ENCODE data around the gene SORCS3. TPM values are rescaled to one million over a fixed set of nuclear protein-coding genes. Genes with fewer than 3 reads are reported as not detected.

Gene SORCS3
- total RNA-seq, 1 donor: 0.27 TPM

DNA sequence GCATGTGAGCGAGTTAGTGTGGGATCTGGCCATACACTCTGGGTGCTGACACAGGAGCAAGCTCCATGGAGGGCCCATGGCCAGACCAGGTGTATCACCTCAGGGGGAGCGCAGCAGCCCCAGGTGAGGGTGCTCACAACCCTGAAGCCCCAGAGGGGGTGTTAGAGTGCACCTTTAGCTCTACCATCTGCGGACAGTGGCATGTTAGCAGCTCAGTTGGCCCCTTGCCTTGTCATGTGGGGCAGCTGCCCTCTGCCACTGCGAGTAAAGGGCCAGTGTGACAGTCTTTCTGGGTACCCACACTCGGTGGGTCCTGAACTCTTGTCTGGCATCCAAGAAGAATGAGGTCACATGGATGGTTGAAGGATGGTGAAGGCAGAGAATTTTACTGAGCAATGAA lies 600.2 kb downstream of the SORCS3 start:
- DNase-seq (ENCODE audit: low read depth): no peak
- TF ChIP-seq, protein P1, sequence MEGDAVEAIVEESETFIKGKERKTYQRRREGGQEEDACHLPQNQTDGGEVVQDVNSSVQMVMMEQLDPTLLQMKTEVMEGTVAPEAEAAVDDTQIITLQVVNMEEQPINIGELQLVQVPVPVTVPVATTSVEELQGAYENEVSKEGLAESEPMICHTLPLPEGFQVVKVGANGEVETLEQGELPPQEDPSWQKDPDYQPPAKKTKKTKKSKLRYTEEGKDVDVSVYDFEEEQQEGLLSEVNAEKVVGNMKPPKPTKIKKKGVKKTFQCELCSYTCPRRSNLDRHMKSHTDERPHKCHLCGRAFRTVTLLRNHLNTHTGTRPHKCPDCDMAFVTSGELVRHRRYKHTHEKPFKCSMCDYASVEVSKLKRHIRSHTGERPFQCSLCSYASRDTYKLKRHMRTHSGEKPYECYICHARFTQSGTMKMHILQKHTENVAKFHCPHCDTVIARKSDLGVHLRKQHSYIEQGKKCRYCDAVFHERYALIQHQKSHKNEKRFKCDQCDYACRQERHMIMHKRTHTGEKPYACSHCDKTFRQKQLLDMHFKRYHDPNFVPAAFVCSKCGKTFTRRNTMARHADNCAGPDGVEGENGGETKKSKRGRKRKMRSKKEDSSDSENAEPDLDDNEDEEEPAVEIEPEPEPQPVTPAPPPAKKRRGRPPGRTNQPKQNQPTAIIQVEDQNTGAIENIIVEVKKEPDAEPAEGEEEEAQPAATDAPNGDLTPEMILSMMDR (IDR thresholded peaks at IDR 0.05; ENCODE audit: insufficient read depth, low read length): no peak
- H3K4me3 ChIP-seq (ENCODE audit: low read depth, low read length): no peak overlapping the region

DNA sequence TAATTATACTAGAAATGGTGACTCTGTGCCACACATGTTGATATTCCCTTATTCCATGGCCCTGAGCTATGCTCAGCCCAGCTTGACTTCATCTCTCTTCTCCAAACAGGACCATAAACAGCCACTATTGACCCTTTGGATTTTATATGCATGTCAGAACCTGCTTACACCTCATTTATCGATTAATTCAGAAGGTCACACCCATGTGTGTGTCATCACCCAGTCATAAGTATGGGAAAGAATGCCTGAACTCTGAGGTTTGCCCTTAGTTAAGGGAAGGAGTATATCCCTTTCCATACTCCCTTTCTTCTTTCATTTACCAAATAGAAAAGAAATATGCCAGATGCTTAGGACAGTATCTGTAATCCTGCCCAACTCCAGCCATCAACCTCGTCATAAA lies 602.3 kb downstream of the SORCS3 start:
- DNase-seq (ENCODE audit: low read depth): no peak
- H3K4me3 ChIP-seq (ENCODE audit: low read depth, low read length): no peak overlapping the region
- TF ChIP-seq, protein P1 (IDR thresholded peaks at IDR 0.05; ENCODE audit: insufficient read depth, low read length): no peak

DNA sequence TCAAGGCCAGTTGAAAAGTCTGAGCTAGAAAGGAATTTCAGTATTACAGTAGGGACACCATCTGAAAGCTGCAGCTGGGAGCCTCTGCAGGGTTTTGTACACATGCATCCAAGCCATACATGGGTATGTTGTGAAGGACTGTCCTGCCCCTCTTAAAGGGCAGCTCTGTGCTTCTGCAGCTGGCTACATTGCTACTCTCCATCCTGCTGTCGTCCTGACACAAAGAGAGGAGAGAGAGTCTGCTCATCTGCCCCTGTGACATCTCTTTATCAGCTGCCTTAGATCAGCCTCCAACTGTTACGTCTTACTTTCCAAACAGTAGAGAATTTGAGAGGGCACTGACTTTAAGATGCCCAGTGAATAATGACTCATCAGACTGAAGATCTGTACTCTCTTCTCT lies 602.7 kb downstream of the SORCS3 start:
- TF ChIP-seq, protein P1 (IDR thresholded peaks at IDR 0.05; ENCODE audit: insufficient read depth, low read length): no peak
- H3K4me3 ChIP-seq (ENCODE audit: low read depth, low read length): no peak overlapping the region
- no peak for DNase-seq (ENCODE audit: low read depth)

DNA sequence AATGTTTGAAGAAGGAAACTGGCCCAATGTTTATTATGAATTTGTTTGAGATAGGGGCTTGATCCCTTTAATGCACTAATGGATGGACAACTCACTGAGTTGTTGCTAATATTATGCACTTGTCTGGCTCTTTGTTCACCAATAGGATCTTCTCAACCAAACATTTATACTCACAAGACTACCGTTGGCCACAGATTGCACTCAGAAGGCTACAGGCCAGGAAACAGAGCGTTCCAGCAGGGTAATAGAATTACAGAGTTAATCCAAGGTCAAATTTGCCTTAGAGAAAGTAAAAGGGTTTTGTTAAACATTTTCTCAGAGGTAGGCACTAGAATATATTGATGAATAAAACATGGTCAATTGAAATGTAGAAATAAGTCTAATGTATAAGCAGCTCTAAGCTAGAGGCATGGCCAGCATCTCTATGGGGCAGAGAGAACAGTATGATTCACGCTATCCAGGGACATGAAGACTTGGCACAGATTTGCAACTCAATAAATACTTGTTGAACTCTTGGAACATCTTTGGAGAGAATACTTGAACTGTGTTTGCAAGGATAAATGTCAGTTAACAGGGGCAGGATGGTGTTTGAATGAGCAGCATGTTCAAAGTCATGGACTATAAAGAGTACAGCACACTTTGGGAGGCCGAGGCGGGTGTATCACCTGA lies 606.9 kb downstream of the SORCS3 start:
- TF ChIP-seq, protein P1 (IDR thresholded peaks at IDR 0.05; ENCODE audit: insufficient read depth, low read length): no peak
- DNase-seq (ENCODE audit: low read depth): peak; percentile 1
- no peak overlapping the region for H3K4me3 ChIP-seq (ENCODE audit: low read depth, low read length)

DNA sequence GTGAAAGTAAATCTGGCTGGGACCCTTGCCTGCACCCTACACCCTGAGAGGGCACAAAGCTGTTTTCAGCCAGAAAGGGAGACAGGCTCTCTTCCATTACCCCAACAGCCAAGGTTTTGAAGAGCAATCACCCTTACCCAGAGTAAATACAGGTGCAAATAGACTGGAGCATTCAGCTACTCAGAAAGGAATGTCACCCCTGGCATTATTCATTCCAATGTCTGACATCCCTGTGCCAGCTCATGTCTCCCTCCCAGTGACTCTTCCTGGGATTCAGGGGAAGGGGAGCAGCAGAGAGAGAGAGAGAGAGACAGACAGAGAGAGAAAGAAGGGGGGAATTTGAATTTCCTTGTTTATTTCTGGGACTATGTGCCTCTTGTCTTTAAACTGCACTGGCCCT lies 611.8 kb downstream of the SORCS3 start:
- no peak for DNase-seq (ENCODE audit: low read depth)
- H3K4me3 ChIP-seq (ENCODE audit: low read depth, low read length): no peak overlapping the region
- TF ChIP-seq, protein P1 (IDR thresholded peaks at IDR 0.05; ENCODE audit: insufficient read depth, low read length): no peak

DNA sequence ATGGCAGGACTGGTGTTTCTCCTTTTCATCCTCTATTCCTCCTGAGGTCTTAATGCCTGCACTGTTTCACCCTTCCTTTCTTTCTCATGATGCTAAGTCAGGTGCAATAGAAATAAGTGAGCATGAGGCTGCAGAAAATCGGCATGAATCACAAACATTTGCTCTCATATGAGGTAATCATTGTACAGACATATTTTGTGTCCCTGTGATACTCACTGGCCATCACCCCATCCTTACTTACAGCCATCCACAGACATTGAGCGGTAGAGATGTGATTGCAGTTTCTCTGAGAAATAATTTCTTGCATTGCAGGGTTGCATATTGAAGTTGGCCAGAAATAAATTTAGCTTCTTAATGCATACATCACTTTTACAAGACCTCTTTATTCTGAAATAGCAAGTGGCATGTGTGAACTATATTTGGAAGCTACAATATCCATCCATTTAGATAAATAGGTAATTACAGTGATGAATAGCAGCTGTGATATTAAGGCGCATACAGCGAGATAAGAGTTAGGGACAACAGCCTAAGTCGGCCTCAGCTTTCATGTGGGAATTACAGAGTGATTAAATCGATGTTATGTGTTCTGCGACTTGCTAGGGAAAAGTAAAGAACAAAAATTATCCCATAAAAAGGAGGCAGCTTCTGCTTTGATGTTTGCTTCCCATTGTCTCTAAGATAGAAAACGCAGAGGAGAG lies 612.6 kb downstream of the SORCS3 start:
- DNase-seq (ENCODE audit: low read depth): no peak

More for the DNA sequence above, 612.6 kb downstream of the SORCS3 start:
- TF ChIP-seq, protein P1 (IDR thresholded peaks at IDR 0.05; ENCODE audit: insufficient read depth, low read length): no peak
- no peak overlapping the region for H3K4me3 ChIP-seq (ENCODE audit: low read depth, low read length)

All from fibroblast of the aortic adventitia (primary cell).